Measurements from ENCODE around the gene KRTAP4-6. TPM values are rescaled to one million over a fixed set of nuclear protein-coding genes. Genes with fewer than 3 reads are reported as not detected.
"Not testable (repeated sequence)": the region's sequence is repeated elsewhere in the genome, so short reads cannot be mapped to it uniquely, and the experiment has no call there.

KRTAP4-6 gene
- total and polyA plus RNA-seq, 4 donors: not detected

- H3K27me3 ChIP-seq (ENCODE audit: control insufficient read depth in 4 of 4, insufficient read depth in 4 of 4, low read length in 3 of 4): no peaks in the 10 kb centered on the region
- TF ChIP-seq YY1 (IDR thresholded peaks at IDR 0.05): no peak
- TF ChIP-seq GABPA (IDR thresholded peaks at IDR 0.05 in 1 of 2, conservative IDR thresholded peaks at IDR 0.05 in 1 of 2): no peak
- no peak for TF ChIP-seq JUND (IDR thresholded peaks at IDR 0.05)
- no peak for TF ChIP-seq SP1 (IDR thresholded peaks at IDR 0.05)
- no peak overlapping the region for H3K27ac ChIP-seq (ENCODE audit: low read depth in 1 of 2, low read length in 2 of 2)
- no peaks in the 10 kb centered on the region for H3K36me3 ChIP-seq (ENCODE audit: control insufficient read depth in 4 of 4, insufficient read depth in 3 of 4, low read depth in 1 of 4, low read length in 3 of 4)
- no peaks in the 10 kb centered on the region for H3K4me1 ChIP-seq (ENCODE audit: control insufficient read depth in 4 of 4, insufficient read depth in 4 of 4, low read length in 3 of 4)
- no peaks in the 10 kb centered on the region for H3K9me3 ChIP-seq (ENCODE audit: control insufficient read depth in 4 of 4, low read length in 3 of 4)
- WGBS: 75% methylated on average over 3 of the region's 3 CpGs
- H3K4me3 ChIP-seq (ENCODE audit: low read depth in 1 of 3, low read length in 3 of 3): no peak overlapping the region
- no peak for DNase-seq (ENCODE audit: low spot score)
- no peak overlapping the region for H3K9ac ChIP-seq (ENCODE audit: low read depth in 1 of 2, low read length in 2 of 2)
Observed at GRCh38 chr17:41126412-41126811, 13.9 kb downstream of the KRTAP4-6 start.

- H3K9ac ChIP-seq (ENCODE audit: low read depth in 1 of 2, low read length in 2 of 2): no peak overlapping the region
- 91% methylated on average over 2 of the region's 2 CpGs for WGBS
- H3K36me3 ChIP-seq (ENCODE audit: control insufficient read depth in 4 of 4, insufficient read depth in 3 of 4, low read depth in 1 of 4, low read length in 3 of 4): no peaks in the 10 kb centered on the region
- H3K27ac ChIP-seq (ENCODE audit: low read depth in 1 of 2, low read length in 2 of 2): no peak overlapping the region
- no peak for DNase-seq (ENCODE audit: low spot score)
- no peaks in the 10 kb centered on the region for H3K27me3 ChIP-seq (ENCODE audit: control insufficient read depth in 4 of 4, insufficient read depth in 4 of 4, low read length in 3 of 4)
- no peak overlapping the region for H3K4me3 ChIP-seq (ENCODE audit: low read depth in 1 of 3, low read length in 3 of 3)
- no peaks in the 10 kb centered on the region for H3K4me1 ChIP-seq (ENCODE audit: control insufficient read depth in 4 of 4, insufficient read depth in 4 of 4, low read length in 3 of 4)
- TF ChIP-seq ATF3 (IDR thresholded peaks at IDR 0.05) (no peak), FOXA2 (IDR thresholded peaks at IDR 0.05) (no peak), SP1 (IDR thresholded peaks at IDR 0.05) (no peak), NR2F2 (IDR thresholded peaks at IDR 0.05) (no peak), MAX (IDR thresholded peaks at IDR 0.05) (no peak), JUND (IDR thresholded peaks at IDR 0.05) (no peak), TAF1 (conservative IDR thresholded peaks at IDR 0.05) (no peak), HNF4G (IDR thresholded peaks at IDR 0.05) (no peak), EGR1 (IDR thresholded peaks at IDR 0.05; ENCODE audit: low read depth in 2 of 2) (no peak), FOXA1 (IDR thresholded peaks at IDR 0.05) (no peak), CTCF (IDR thresholded peaks at IDR 0.05; ENCODE audit: low read depth, low read length, missing input control) (no peak), RAD21 (IDR thresholded peaks at IDR 0.05) (no peak), HNF4A (conservative IDR thresholded peaks at IDR 0.05) (no peak)
- H3K9me3 ChIP-seq (ENCODE audit: control insufficient read depth in 4 of 4, low read length in 3 of 4): no peaks in the 10 kb centered on the region
Observed at GRCh38 chr17:41125064-41125463, 15.3 kb downstream of the KRTAP4-6 start.

GRCh38 chr17:41123991-41124371 lies 16.4 kb downstream of the KRTAP4-6 start, which contains the start of gene KRTAP4-12:
KRTAP4-12 (minus strand) TSS chr17:41124182; CDS start chr17:41124122, 60 bp downstream.
- 79% methylated on average over 3 of the region's 3 CpGs for WGBS
- not testable (repeated sequence) for H3K27ac ChIP-seq (ENCODE audit: low read depth in 1 of 2, low read length in 2 of 2); DNase-seq (ENCODE audit: low spot score); H3K36me3 ChIP-seq (ENCODE audit: control insufficient read depth in 4 of 4, insufficient read depth in 3 of 4, low read depth in 1 of 4, low read length in 3 of 4); H3K27me3 ChIP-seq (ENCODE audit: control insufficient read depth in 4 of 4, insufficient read depth in 4 of 4, low read length in 3 of 4); H3K4me3 ChIP-seq (ENCODE audit: low read depth in 1 of 3, low read length in 3 of 3); H3K9me3 ChIP-seq (ENCODE audit: control insufficient read depth in 4 of 4, low read length in 3 of 4); H3K9ac ChIP-seq (ENCODE audit: low read depth in 1 of 2, low read length in 2 of 2); H3K4me1 ChIP-seq (ENCODE audit: control insufficient read depth in 4 of 4, insufficient read depth in 4 of 4, low read length in 3 of 4)

- WGBS: 80% methylated on average over 12 of the region's 12 CpGs
- not testable (repeated sequence) for H3K27me3 ChIP-seq (ENCODE audit: control insufficient read depth in 4 of 4, insufficient read depth in 4 of 4, low read length in 3 of 4); H3K36me3 ChIP-seq (ENCODE audit: control insufficient read depth in 4 of 4, insufficient read depth in 3 of 4, low read depth in 1 of 4, low read length in 3 of 4); H3K9ac ChIP-seq (ENCODE audit: low read depth in 1 of 2, low read length in 2 of 2); H3K27ac ChIP-seq (ENCODE audit: low read depth in 1 of 2, low read length in 2 of 2); H3K4me3 ChIP-seq (ENCODE audit: low read depth in 1 of 3, low read length in 3 of 3); DNase-seq (ENCODE audit: low spot score); H3K9me3 ChIP-seq (ENCODE audit: control insufficient read depth in 4 of 4, low read length in 3 of 4); H3K4me1 ChIP-seq (ENCODE audit: control insufficient read depth in 4 of 4, insufficient read depth in 4 of 4, low read length in 3 of 4)
Observed at GRCh38 chr17:41123292-41123990, 16.9 kb downstream of the KRTAP4-6 start.

Measured in liver (tissue), 9 donors.